Breast epithelium (tissue), 3 donors: Measurements from ENCODE around the gene DLGAP3.

Experiments
- POLR2A ChIP-seq: fragments of 450-650 bp; IDR thresholded peaks from one replicate; pipeline ENCODE4 v1.6.1; 2016; ENCODE audit warnings: antibody characterized with exemption, mild to moderate bottlenecking, moderate library complexity
- TF ChIP-seq, protein P1 (sequence below), 3 donors: fragments of 450-650 bp; IDR thresholded peaks; one replicate each; pipeline ENCODE4 v1.5.1; 2016 to 2017; ENCODE audit warnings: antibody characterized with exemption in 3 of 3, mild to moderate bottlenecking in 3 of 3, moderate library complexity in 3 of 3

DNA sequence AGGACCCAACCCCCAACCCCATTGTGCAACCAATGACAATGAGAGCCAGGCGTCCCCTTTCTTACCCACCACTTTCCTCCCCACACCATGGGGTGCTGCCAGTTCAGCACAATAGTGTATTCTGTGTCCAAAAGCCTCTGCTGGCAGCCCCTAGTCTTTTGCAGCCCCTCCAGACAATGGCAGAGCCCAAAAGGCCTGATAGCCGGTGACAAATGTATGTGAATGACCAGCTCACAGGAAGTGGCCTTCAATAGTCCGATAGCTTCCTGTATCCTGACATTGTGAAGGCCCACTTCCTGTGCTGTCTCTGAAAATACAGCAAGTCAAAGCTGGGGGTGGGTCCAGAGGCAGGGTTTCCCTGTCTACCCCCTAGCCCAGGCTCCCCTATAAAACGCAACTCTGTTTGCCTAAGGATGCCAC is 86.5 kb downstream of the DLGAP3 start:
- TF ChIP-seq, protein P1, sequence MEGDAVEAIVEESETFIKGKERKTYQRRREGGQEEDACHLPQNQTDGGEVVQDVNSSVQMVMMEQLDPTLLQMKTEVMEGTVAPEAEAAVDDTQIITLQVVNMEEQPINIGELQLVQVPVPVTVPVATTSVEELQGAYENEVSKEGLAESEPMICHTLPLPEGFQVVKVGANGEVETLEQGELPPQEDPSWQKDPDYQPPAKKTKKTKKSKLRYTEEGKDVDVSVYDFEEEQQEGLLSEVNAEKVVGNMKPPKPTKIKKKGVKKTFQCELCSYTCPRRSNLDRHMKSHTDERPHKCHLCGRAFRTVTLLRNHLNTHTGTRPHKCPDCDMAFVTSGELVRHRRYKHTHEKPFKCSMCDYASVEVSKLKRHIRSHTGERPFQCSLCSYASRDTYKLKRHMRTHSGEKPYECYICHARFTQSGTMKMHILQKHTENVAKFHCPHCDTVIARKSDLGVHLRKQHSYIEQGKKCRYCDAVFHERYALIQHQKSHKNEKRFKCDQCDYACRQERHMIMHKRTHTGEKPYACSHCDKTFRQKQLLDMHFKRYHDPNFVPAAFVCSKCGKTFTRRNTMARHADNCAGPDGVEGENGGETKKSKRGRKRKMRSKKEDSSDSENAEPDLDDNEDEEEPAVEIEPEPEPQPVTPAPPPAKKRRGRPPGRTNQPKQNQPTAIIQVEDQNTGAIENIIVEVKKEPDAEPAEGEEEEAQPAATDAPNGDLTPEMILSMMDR (IDR thresholded peaks at IDR 0.05): no peak
- no peak for TF ChIP-seq POLR2A
